GM21367 (cell line): ENCODE data around the gene SDC3.

Source experiments
- ATAC-seq: cut with Tn5 transposase; IDR thresholded peaks from one replicate; pipeline ENCODE4 v1.9.1; 2021; ENCODE audit not compliant: unreplicated experiment

Gene SDC3

DNA sequence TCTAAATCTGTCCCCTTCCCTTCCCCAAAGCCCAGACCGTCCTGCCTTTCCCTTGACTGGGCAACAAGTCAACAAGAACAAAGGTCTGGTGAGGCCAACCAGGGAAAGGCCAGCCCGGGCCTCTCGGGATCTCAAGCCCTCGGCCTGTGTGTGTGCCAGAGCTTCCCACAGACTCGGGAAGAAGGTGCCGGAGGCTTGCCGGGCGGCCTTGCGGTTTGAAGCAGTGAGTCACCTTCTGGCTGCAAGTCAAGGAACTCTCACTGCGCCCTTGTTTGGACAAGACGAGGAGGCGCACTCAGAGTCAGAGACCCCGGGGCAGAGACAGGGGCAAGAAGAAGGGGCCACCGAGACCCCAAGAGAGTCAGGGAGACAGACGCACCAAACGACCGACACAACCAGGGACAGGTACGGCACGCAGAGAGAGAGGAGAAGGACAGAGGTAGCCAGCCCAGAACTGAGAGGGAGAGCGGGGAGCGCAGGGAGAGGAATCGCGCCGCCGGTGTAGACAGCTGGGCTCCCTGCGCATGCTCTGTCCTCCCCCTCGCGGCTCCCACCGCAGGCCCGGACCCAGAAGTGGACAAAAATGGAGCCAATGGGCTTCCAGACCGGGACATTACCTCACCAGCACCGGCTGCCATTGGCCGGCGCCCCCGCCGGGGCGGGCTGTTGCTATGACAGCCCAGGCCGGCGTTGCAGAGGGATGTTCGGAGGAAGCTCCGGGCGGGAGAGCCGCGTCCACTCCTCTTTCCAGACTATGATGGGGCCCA is 84.4 kb downstream of the SDC3 start:
- ATAC-seq = peak; percentile 87

DNA sequence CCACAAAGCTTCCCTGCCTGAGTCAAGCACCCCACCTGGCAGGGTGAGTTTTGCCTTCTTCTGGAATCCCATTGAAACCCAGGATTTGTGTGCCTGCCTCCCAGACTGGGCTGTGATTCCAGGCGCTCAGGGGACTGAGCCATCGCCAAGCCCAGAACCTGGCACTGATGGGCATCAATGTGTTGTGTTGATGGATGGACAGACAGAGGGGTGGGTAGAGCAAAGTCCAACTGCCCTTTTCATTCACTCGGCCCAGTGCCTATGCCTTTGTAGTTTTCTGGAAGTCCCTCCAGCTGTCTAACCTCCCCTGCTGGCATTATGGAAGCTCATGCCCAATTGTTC is 85.0 kb downstream of the SDC3 start:
- no peak for ATAC-seq

DNA sequence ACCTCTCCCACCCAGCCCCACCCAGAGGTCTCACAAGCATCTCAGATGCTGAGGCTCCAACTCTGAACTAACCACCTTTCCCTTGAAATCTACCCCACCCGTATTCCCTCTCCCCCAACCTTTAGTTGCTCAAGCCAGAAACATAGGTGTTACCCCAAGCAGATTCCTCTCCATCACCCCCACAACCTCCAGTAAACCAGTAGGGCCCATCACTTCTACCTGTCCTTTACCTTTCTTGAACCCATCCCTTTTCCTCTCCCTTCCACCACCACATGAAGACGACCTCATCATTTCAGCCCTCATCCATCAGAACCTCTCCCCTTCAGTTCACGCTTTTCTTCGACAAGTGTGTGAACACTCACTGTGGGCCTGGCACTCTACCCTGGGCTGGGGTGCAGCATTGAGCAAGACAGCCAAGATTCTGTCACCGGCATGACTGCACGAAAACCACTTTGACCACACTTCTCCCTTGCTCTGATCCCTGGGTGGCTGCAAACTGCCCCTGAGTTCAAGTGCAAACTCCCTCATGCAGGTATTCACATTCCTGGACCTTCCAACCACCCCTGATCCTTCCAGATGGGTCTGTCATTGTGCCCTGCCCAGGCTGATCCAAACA is 85.5 kb downstream of the SDC3 start:
- ATAC-seq = no peak

DNA sequence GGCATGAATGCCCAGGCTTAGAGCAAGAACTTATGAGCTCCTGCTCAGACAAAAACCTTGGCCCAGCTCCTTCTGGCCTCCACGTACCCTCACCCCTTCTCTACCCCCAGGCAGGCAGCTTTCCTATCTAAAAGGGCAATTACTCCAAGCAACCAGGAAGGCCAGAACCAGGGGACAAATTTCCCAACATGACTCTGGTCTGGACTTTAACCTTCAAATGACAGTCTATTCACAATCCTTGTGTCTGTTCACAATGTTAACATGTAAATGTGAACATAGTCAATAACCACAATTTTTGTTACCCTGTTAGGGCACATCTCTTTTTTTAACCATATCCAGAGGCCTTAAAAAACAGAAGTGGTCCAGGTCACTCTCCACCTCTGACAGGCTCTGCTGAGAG is 86.6 kb downstream of the SDC3 start:
- no peak for ATAC-seq

DNA sequence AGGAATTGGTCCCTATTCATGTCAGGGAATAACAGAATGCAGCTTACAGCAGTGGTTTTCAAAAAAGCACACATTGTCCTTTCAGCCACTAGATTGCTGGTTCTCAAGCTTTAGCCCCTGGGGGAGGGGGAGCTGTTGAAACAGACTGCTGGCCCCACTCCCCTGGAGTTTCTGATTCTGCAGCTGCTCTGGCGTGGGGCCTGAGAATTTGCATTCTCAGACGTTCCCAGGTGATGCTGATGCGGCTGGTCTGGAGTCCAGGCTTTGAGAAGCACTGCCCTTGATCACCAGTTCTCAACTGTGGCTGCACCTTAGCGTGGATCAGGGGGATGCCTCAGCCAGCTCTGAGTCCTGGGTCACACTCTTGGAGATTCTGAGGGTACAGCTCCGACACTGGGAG is 88.3 kb downstream of the SDC3 start:
- ATAC-seq = no peak
